Adrenal gland (tissue), 12 donors: ENCODE measurements around the gene OXSR1. TPM values are rescaled to one million over a fixed set of nuclear protein-coding genes. Genes with fewer than 3 reads are reported as not detected.

ENCODE experiments used
- DNase-seq, 7 donors: peaks; one replicate each; pipeline ENCODE4 v3.0.0-alpha.2; 2019 to 2020
- H3K27ac ChIP-seq, 5 donors: fragments of 200-600 bp; sonication (generic) in 4 of 5; 1 replicate in 3 of 5; 2 replicates in 2 of 5; pipeline versions ENCODE4 v1.5.1 to v1.8.0; 2016 to 2020; ENCODE audit warnings: mild to moderate bottlenecking in 1 of 5
- H3K27me3 ChIP-seq: fragments of 200-600 bp; 2 replicates; pipeline ENCODE4 v1.8.0; 2021
- H3K36me3 ChIP-seq, 2 donors: fragments of 200-600 bp; replicated peaks in 1 of 2; 1 replicate in 1 of 2; 2 replicates in 1 of 2; pipeline versions ENCODE4 v1.5.1 to v1.8.0; 2018 to 2022
- H3K4me1 ChIP-seq, 2 donors: fragments of 200-600 bp; replicated peaks in 1 of 2; 1 replicate in 1 of 2; 2 replicates in 1 of 2; pipeline versions ENCODE4 v1.5.1 to v1.8.0; 2018 to 2021
- H3K4me3 ChIP-seq, 4 donors: fragments of 200-600 bp; sonication (generic) in 3 of 4; one replicate each; pipeline ENCODE4 v1.5.1; 2016 to 2018
- H3K9me3 ChIP-seq, 3 donors: fragments of 200-600 bp; sonication (generic) in 1 of 3; replicated peaks in 1 of 3; 1 replicate in 2 of 3; 2 replicates in 1 of 3; pipeline versions ENCODE4 v1.5.1 to v1.8.0; 2016 to 2021
- CTCF ChIP-seq, 6 experiments: fragments of 450-650 bp in 4 of 6; fragments of 200-600 bp in 2 of 6; sonication (generic) in 1 of 6; IDR thresholded peaks; 1 replicate in 5 of 6; 2 replicates in 1 of 6; pipeline versions ENCODE4 v1.5.1 to v1.8.0; 2016 to 2021; ENCODE audit warnings: antibody characterized with exemption in 6 of 6, mild to moderate bottlenecking in 2 of 6, moderate library complexity in 1 of 6
- POLR2A ChIP-seq, 2 donors: fragments of 450-650 bp; IDR thresholded peaks; one replicate each; pipeline ENCODE4 v1.6.1; 2017; ENCODE audit warnings: antibody characterized with exemption in 2 of 2, mild to moderate bottlenecking in 2 of 2, moderate library complexity in 1 of 2
- WGBS, 4 donors: extraction: QIAGEN DNeasy Blood & Tissue Kit in 2 of 4; methylation state at CpG; one replicate each; pipeline versions ENCODE4 v1.1.5 to v1.1.7; 2013 to 2017; 5-methylcytosine and 5-hydroxymethylcytosine counted together
- intact Hi-C, 2 donors: fragments of 100-400 bp; cut with DNase I; formaldehyde crosslinking; loops; one replicate each; pipeline versions ENCODE4 v1.14.1 to v1.15.0; 2022 to 2023
- polyA plus RNA-seq, 3 donors: library from polyadenylated mRNA; stranded (reverse); fragments of 200-250 nt in 2 of 3; fragments of 350-450 nt in 1 of 3; fragmentation: Illumina TruSeq in 1 of 3; extraction: RNeasy Lipid Tissue Mini Kit (QIAGEN cat#74804) in 1 of 3; gene quantifications; one replicate each; pipeline ENCODE4 v1.2.3, GENCODE V29; 2013 to 2014
- total RNA-seq, 9 donors: library from RNA; depleted of rRNA in 4 of 9; stranded (reverse); fragments of >200 nt in 4 of 9; fragments of 120-200 nt in 1 of 9; fragmentation: NEBNext Ultra II Directional in 1 of 9; extraction: Animal tissue kit (Norgen Biotek cat#: 25700) in 1 of 9; gene quantifications; one replicate each; pipeline versions ENCODE4 v1.1.0 to v1.2.4, GENCODE V29; 2013 to 2023
- donor health status: healthy with polysubstance abuse.
- donor health status: Bipolar disorder and iron deficiency.
- donor health status: DM: yes; HTN: yes; CAD: no.
- donor health status: DM: no; HTN: no; CAD: no.
- donor health status: DM: no; HTN: no; CAD: no.
- donor health status: DM: yes; HTN: yes; CAD: no.

Gene OXSR1
- total and polyA plus RNA-seq, 12 donors, result 14.8 to 47.5 (median 29.3) TPM

GRCh38 chr3:38212141-38212540, 46.8 kb downstream of the OXSR1 start:
- Histone ChIP-seq H3K36me3 (no peaks in the 10 kb centered on the region), H3K27ac (peak overlapping the region in 1 of 5 donors; percentile 5), H3K4me3 (no peak overlapping the region), H3K9me3 (no peaks in the 10 kb centered on the region), H3K4me1 (peaks cover 11 to 12% of the 10 kb centered on the region in 2 donors), H3K27me3 (no peaks in the 10 kb centered on the region)
- 65 to 86% (median 77%) methylated on average over 1 of the region's 1 CpG for WGBS, 4 donors
- TF ChIP-seq POLR2A (IDR thresholded peaks at IDR 0.05), result no peak
- no peak for TF ChIP-seq CTCF (IDR thresholded peaks at IDR 0.05)
- no peak for DNase-seq
- intact Hi-C loops, result no loop called here

GRCh38 chr3:38214560-38214959, 49.2 kb downstream of the OXSR1 start:
- TF ChIP-seq CTCF (IDR thresholded peaks at IDR 0.05) (no peak), POLR2A (IDR thresholded peaks at IDR 0.05) (no peak)
- WGBS, 4 donors, result 86 to 100% (median 97%) methylated on average over 2 of the region's 2 CpGs
- Histone ChIP-seq H3K4me3 (no peak overlapping the region), H3K27ac (no peak overlapping the region), H3K9me3 (no peaks in the 10 kb centered on the region), H3K27me3 (no peaks in the 10 kb centered on the region), H3K36me3 (no peaks in the 10 kb centered on the region), H3K4me1 (peaks cover 11 to 12% of the 10 kb centered on the region in 2 donors)
- no peak for DNase-seq
- intact Hi-C loops, result no loop called here

- 95 to 97% (median 96%) methylated on average over 3 of the region's 3 CpGs for WGBS, 4 donors
- intact Hi-C loops, result no loop called here
- H3K9me3 ChIP-seq, result no peaks in the 10 kb centered on the region
- no peak overlapping the region for H3K27ac ChIP-seq
- peaks cover 0 to 7% of the 10 kb centered on the region in 2 donors for H3K36me3 ChIP-seq
- no peak overlapping the region for H3K4me3 ChIP-seq
- DNase-seq, result no peak
- no peaks in the 10 kb centered on the region for H3K27me3 ChIP-seq
- H3K4me1 ChIP-seq, result no peaks in the 10 kb centered on the region
- TF ChIP-seq POLR2A (IDR thresholded peaks at IDR 0.05) (no peak), CTCF (IDR thresholded peaks at IDR 0.05) (no peak)
Measured at GRCh38 chr3:38219609-38220197, 54.4 kb downstream of the OXSR1 start.

GRCh38 chr3:38221005-38221404, 55.7 kb downstream of the OXSR1 start:
- no peak for DNase-seq
- Histone ChIP-seq H3K4me1 (peaks cover 4 to 6% of the 10 kb centered on the region in 2 donors), H3K36me3 (peaks cover 0 to 7% of the 10 kb centered on the region in 2 donors), H3K27ac (no peak overlapping the region), H3K27me3 (no peaks in the 10 kb centered on the region), H3K9me3 (no peaks in the 10 kb centered on the region), H3K4me3 (no peak overlapping the region)
- intact Hi-C loops, result no loop called here
- WGBS, 4 donors, result 96 to 100% (median 100%) methylated on average over 1 of the region's 1 CpG
- TF ChIP-seq POLR2A (IDR thresholded peaks at IDR 0.05) (no peak), CTCF (IDR thresholded peaks at IDR 0.05) (no peak)
